ENCODE results near the gene XYLT2.

Gene XYLT2

DNA sequence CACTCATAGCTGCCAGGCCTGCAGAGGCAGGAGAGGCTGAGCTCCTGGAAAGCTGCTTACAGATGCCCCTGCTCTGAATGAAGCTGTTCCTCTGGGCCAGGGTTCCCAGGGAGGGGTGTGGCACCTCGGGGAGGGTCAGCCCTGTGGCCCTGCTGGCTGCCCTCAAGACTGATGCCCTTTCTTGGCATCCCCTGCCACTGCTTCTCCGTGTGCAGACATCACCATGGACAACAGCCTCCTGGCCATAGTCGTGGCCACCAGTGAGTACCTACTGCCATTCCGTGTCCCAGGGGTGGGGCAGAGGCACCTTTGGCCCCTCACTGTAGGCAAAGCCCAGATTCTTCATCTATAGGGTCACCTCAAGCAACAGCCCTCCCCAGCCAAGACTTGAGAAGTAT, 18.1 kb downstream of the XYLT2 start:
- DNase-seq (ENCODE audit: low spot score): no peak

DNA sequence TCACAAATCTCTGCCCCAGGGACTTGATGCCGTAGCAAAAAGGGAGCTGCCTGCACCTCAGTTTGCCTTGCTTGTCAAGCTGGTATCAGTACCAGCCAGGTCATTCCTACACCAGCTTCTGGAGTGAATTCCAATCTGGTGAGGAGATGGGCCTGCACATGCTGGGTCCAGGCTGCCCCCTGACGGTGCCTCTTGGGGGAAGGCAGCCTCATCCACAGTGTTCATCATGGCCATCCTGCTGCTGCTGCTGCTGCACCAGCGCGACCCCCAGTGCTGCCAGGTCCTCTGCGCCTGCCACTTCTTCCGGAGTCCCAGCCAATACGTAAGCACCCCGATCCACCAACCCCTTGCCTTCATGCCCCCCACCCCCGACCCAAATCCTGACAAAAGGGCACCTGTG, 18.8 kb downstream of the XYLT2 start:
- DNase-seq (ENCODE audit: low spot score): no peak

DNA sequence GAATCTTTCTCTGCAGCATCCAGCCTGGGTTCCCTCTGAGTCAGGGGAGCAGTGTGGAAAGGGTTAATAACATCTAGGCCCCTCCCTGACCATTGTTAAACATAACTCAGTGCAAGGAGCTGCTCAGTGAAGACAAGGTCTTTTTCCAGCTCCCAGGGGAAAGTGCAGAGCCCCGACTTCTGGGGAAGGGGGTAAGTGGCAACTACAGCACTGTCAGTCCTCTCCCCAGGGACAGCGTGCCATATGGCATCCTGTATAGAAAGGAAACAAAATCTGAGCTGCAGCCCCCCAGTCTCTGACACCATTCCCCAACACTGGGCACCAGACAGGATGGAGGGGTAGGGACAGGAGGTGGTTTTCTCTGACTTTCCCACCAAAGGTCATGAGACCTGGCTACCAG, 19.2 kb downstream of the XYLT2 start:
- DNase-seq (ENCODE audit: low spot score): no peak

DNA sequence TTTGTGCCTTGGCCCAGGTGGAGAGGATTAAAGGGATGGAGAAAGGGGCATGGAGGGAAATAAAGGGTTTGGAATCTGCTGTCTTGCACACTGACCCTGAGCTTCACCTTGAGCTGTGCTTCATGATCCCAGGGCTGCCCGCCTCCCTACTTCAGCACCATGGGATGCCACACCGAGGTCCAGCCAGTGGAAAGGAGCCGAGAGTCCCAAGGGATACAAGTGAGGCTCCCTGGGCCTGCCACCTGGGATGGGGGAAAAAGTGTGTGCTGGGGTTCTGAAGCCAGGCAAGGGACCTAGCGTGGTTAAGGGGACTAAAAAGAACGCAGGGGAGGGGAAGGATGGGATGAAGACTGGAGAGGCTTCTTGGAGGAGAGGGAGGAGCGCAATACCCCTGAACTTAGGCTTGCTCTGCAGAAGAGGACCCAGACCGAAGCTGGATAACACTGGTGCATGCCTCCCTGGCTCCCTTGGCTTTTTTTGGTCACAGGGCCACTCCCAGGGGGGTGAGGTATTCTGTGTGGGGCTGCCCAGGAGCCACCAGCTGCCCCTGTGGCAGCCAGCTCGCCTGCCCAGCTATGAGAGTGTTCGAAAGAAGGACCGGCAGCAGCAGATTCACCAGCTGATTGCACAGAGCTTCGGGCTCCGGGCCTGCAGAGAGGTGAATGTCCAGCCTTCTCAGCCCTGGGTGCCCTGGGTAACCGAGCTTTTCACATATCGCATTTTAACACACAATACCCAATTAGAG, 19.9 kb downstream of the XYLT2 start:
- no peak for DNase-seq (ENCODE audit: low spot score)

DNA sequence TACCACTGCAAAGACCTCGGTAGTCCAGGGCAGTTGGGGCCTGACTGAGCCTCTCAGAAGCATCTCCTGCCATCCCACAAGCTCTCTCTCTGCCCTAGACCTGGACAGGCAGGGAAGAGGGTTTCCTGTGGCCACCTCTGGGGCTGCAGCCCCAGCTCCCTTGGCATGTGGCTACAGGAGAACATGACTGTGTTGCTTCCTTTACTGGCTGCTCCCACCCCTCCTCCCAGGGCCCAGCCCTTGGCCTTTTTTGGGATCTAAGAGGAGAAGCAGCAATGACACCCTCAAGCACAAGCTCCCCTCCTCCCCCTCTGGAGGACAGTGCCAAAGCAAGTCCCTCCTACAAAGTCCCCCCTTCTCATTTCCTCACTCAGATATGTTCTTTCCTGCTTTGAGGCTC, 21.5 kb downstream of the XYLT2 start:
- DNase-seq (ENCODE audit: low spot score): no peak

DNA sequence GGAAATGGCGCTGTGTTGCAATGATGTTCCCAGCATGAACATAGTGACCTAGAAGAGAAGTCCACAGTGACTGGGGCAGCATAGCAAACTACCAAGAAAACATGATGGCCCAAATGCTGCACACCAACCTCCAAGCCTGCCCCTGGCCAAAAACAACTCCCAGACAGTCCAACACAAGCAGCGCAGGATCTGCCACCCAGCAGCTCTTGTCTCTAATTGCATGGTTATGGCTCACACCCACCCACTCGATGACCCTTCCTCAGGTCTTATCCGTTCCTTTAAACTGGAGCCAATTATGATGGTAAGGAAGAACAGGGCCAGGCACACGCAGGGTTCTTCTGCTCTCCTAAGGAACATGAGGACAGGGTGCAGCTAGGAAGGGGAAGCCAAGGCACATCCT, 24.1 kb downstream of the XYLT2 start:
- no peak for DNase-seq (ENCODE audit: low spot score)

DNA sequence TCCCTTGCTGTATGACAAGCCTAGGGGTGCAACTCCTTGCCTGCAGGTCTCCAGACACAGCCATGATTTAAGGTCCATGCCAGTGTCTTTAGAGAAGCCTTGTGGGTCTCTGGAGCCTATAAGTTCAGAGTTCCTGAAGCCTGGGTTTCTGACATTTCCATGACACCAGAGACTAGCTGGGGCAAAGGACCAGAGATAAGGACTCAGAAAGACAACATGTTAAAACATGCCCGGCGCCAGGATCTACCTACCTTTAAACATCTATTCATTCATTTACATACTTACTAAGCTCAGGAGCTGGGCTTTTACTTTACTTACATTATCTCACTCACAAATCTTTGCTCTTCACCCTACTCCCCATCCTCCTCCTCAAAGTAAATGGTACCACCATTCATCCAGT, 25.6 kb downstream of the XYLT2 start:
- peak; percentile 40 for DNase-seq (ENCODE audit: low spot score)

DNA sequence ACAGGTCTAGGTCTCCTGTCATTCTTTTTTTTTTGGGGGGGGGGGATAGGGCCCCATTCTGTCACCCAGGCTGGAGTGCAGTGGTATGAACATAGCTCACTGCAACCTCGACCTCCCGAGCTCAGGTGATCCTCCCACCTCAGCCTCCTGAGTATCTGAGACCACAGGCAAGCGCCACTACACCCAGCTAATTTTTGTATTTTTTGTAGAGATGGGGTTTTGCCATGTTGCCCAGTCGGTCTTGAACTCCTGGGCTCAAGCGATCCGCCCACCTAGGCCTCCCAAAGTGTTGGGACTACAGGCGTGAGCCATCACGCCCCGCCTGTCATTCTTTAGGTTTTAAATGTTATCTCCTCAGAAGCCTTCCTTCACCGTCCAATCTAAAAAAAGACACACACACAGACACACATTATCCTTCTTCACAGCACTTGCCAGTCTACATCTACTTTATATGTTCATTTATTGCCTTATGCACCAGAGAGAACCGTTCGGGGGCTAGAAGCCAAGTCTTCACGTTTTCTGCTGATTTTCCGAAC, 26.4 kb downstream of the XYLT2 start:
- no peak for DNase-seq (ENCODE audit: low spot score)

DNA sequence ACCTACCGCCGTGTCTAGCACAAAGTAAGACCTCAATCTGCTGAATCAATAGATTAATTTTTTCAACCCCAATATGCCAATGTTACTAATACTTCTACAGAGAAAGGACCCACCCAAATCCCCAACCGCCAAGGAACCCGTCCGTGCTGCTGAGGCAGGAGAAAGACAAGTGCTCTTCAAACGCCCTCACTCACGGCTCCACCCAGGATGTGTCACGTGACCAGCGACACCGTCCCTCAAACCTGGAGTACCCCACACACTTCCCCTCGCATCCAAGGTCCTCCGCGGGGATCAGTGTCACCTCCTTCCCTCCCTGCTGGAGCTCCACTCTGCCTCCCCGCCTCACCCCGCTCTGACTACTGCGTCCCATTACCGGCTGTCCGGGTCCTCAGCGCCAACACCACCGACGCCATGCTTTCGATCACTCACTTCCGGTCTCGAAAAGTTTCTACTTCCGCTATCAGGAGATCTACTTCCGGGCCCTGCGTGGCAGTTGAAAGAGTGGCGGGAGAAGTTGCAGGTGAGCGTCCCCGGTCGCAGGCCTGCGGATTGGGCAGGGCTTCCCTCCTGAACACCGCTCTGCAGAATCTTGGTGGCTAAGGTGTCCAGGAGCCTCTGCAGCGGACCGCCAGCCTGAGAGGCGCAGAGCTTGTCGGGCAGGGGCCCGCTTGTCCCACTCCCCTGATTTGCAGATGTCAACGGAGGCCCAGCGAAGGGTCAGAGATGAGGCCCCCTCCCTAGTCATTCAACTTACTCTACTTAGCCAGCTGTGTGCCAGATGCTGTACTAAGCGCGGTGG, 27.0 kb downstream of the XYLT2 start, which contains the start of the genes EME1 and MRPL27:
TSS of gene EME1 (plus strand) at position 472 of the 799 bp plus-strand sequence. CDS start 1,980 bp downstream, outside the sequence.
TSS of gene MRPL27 (minus strand) at position 427 of the 799 bp plus-strand sequence. CDS start at position 413, 14 bp downstream.
- DNase-seq (ENCODE audit: low spot score): peak; percentile 92

DNA sequence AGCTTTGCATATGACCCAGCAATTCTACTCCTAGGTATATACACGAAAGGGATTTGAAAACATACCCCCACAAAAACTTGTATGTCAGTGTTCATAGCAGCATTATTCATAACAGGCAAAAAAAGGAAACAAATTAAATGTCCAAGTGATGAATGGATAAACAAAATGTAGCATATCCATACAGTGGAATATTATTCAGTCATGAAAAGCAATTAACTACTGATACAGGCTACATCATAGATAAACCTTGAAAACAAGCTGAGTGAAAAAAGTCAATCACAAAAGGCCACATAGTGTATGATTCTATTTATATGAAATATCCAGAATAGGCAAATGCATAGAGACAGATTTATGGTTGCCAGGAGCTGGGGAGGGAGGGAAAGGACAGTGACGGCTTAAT, 27.8 kb downstream of the XYLT2 start:
- DNase-seq (ENCODE audit: low spot score): no peak

DNA sequence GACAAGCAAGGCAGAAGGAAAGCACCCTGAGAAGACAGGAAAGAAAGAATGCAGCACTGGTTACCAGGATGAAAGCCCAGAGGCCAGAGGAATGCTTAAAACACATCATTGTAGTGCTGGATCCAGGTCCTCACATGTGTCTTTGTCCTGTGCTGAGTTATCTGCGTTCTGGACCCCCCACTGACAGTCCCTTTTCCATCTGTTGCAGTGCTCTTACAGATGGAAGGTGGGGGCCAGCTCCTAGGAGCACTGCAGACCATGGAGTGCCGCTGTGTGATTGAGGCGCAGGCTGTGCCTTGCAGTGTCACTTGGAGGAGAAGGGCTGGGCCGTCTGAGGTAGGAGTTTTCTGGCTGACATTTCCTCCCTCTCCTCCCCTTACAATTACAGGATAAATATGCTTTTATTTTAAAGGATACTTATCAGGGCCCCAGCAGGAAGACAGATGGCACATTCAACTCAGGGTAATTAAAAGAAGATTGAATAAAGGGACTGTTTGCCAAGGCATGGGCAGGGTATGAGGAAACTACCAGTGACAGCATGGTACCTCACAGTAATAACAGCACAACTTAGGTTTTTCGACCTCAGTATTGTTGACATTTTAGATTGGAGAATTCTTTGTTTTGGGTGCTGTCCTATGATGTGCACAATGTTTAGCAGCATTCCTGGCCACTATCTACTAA, 30.1 kb downstream of the XYLT2 start:
- no peak for DNase-seq (ENCODE audit: low spot score)

DNA sequence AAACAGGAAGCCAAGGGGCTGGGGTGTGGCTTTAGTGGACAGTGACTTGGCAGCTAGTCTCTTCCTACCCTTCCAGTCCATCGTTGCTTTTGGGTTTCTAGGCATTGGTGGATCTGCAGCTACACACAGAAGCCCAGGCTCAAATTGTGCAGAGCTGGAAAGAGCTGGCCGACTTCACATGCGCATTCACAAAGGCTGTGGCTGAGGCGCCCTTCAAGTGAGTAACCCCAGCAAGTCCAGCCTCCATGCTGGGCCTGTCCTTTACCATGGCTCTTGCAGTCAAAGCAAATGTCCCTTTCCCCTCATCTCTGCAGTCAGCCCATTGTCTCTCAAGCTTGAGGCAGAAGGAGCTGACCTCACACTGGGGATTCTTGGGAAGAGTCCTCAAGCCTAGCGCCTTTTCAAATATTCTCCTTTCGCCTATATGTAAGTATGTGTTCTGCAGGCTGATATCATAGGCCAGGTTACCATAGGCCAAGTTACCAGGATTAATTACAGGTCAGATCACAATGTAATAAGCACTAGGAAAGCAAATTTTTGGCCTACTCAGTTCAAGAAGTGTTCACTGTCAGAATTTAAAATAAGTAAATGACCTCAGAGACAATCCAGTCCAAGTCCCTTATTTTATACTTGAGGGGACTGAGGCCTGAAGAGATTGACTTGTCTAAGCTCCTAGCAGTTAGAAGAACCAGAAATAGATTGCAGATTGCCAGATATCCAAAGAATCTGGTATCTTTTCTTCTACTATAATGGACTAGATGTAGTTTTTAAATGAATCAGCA, 33.6 kb downstream of the XYLT2 start:
- DNase-seq (ENCODE audit: low spot score): no peak

DNA sequence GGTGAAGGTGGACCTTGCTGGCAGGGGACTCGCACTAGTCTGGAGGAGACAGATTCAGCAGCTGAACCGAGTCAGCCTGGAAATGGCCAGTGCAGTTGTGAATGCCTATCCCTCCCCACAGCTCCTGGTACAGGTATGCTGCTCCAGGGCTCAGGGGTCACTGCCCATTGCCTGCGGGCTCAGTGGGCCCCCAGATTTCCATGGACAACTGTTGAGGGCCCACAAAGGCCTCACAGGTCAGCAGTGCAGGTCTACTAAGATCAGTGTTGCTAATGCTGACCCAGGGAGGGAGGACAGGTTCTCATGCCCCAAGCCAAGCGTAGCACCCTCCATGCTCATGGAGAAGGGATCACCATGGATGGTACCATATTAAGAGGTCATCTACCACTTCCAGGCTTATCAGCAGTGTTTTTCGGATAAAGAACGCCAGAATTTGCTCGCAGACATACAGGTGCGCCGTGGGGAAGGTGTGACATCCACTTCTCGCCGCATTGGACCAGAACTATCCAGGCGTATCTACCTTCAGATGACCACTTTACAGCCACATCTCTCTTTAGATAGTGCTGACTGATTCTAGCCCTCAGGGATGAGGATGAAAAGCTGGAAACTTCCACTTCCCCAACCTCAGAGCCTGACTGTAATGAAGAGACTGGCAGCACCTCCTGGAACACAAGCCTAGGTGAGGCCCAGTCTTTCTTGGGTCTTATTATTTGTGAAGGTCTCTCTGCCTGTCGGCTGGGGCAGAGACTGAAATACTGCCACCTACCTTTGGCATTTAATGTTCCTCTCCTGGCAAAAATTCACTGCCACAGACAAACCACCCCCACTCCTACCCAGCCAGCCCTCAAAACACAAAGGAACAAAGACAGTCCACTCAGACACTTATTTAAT, 34.7 kb downstream of the XYLT2 start:
- DNase-seq (ENCODE audit: low spot score): no peak

DNA sequence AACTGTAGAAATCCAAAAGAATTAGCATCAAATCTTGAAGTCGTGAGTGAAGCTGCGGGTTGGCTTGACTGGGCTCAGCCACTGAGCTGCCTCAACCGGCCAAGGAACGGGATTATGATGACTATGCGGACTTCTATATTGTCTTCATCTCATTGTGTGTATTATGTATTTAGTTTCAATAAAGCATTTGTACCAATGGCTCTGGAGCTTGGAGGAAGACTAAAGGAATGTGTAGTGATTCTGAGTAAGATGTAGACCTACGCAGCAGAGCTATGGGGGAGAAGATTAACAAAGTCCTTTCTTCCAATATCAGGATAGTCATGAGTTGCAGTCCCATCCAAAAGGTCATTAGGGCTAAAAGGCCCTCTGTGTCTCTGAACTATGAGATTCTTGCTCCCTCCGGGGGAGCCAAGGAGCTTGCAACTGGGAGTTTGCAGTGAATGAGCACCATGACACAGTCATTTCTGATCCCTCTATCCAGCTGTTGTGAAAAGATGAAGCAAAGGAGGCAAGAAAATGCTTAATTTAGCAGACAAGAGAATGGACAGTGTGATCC, 35.4 kb downstream of the XYLT2 start:
- no peak for DNase-seq (ENCODE audit: low spot score)

DNA sequence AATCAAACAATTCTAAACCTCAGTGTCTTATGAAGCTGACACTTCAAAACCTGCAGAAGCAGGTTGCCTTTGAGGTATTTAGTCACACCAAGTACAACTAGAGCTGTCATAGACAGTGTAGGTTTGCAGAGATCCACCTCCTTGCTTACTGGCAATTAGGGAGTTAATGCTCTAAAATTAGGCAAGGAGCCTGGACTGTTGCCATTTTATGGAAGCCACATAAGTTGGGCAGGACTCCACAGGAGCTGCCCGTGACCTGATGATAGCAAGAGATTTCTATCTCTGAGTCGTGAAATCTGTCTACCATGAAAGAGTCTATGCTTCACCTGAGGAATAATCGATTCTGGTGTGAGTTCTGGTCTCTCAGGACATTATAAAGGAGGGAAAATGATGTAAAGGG, 36.0 kb downstream of the XYLT2 start:
- no peak for DNase-seq (ENCODE audit: low spot score)

DNA sequence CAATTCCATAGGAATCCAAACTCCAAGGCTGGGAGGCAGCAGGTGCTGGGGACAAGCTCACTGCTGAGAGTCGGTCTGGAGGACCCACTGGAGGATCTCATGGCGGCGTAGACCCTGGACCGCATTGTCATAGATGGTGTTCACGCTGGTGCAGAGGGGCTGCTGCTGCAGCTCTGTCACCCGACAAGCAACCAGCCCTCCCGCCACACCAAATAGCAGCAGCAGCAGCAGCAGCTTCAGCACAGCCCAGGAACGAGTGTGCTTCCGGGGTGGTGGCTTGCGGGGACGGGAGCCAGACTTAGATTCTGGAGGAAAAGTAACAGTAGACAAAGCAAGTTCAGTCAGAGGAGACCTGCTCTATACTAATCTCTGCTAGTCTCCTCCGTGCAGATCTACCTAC, 37.0 kb downstream of the XYLT2 start:
- no peak for DNase-seq (ENCODE audit: low spot score)

DNA sequence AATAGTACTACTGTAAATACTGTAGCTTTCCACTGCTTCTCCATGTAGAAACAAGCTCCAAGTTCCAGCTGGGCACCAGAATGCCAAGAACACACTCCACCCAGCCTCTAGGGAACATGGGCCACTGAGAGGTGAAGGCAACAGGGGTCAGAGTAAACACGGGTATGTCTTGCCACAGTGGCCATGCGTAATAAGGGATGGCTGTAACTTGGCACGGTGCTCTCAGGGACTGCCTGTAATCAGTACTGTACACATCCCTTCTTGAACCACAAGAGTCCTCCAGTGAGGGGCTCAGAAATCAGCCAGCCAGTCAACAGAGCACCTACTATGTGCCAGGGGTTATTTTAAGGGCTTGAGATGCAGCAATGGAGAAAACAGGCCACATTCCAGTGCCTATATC, 40.6 kb downstream of the XYLT2 start:
- no peak for DNase-seq (ENCODE audit: low spot score)

DNA sequence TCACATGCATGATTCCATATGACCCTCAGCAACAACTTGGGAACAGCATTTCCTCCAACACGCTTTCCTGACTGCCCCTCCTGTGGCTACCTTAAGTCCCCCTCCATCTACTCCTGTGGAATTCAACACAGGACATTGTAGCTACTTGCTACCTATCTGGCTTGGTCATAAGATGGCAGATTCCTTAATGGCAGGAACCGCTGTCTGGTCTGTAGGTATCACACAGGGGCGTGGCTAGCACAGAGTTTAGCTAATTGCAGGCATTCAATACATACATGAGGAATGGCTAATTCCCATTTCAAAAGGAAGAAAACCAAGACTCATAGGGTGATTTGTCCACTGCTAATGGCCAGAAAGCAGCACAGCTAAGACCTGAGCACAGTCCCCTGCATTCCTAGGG, 42.8 kb downstream of the XYLT2 start:
- DNase-seq (ENCODE audit: low spot score): no peak

DNA sequence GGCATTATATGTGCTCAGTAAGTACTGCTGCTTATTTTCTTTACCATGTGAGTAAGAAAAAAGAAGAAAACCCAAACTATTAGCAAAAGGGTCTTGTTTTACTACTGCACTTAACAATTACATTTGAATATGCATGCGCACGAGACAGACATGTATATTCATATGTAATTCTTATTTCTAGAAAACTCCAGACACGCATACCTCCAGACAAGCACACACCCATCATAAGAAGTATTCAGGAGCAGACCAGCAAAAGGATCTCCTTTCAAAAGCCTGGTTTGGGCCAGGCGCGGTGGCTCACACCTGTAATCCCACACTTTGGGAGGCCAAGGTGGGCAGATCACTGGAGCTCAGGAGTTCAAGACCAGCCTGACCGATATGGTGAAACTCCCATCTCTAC, 43.6 kb downstream of the XYLT2 start:
- no peak for DNase-seq (ENCODE audit: low spot score)

DNA sequence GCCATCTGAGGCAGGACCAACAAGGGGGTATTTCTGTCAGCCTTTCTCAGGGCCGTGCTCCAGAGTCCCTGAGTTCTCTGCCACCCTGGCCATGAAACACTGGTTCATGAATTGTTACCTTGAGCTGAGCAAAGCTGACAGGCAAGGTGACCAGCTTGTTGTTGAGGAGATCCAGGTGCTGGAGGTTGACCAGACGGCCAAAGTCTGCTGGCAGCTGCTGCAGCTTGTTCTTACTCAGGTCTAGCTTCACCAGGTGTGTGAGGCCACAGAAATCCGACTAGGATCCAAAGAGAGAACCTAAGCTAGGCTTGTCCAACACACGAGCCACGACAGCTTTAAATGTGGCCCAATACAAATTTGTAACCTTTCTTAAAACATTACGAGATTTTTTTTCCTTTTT, 46.7 kb downstream of the XYLT2 start:
- no peak for DNase-seq (ENCODE audit: low spot score)

All from hematopoietic multipotent progenitor cell treated with erythropoietin and hydrocortisone succinate and interleukin-3 and kit ligand, for 17 days (in vitro differentiated cells).